H9 (cell line): ENCODE measurements around the gene PELI2. TPM values are rescaled to one million over a fixed set of nuclear protein-coding genes. Genes with fewer than 3 reads are reported as not detected.

ENCODE experiments used
- DNase-seq: peaks from one replicate; pipeline ENCODE4 v3.0.0-alpha.2; 2017
- H2AFZ ChIP-seq: one replicate; pipeline ENCODE4 v1.6.1; 2013; ENCODE audit warnings: mild to moderate bottlenecking, low read length, control low read depth, moderate library complexity
- H2AK5ac ChIP-seq: 2 replicates; pipeline ENCODE4 v1.6.1; 2013; ENCODE audit warnings: low read length, control low read depth, mixed read lengths; ENCODE audit not compliant: insufficient read length
- H2BK120ac ChIP-seq: one replicate; pipeline ENCODE4 v1.6.1; 2013; ENCODE audit warnings: low read depth, mild to moderate bottlenecking, low read length, control low read depth, inconsistent platforms; ENCODE audit not compliant: poor library complexity, severe bottlenecking
- H2BK12ac ChIP-seq: 2 replicates; pipeline ENCODE4 v1.6.1; 2013; ENCODE audit warnings: low read length, control low read depth, mixed read lengths, low read depth; ENCODE audit not compliant: insufficient read length
- H2BK15ac ChIP-seq: 2 replicates; pipeline ENCODE4 v1.6.1; 2013; ENCODE audit warnings: low read depth, low read length, control low read depth
- H2BK20ac ChIP-seq: one replicate; pipeline ENCODE4 v1.6.1; 2013; ENCODE audit warnings: low read depth, mild to moderate bottlenecking, low read length, control low read depth, inconsistent platforms; ENCODE audit not compliant: poor library complexity, severe bottlenecking
- H2BK5ac ChIP-seq: 2 replicates; pipeline ENCODE4 v1.6.1; 2013; ENCODE audit warnings: low read length, control low read depth, mixed read lengths; ENCODE audit not compliant: insufficient read length
- H3K14ac ChIP-seq: 2 replicates; pipeline ENCODE4 v1.6.1; 2013; ENCODE audit warnings: low read length, control low read depth; ENCODE audit not compliant: insufficient read depth
- H3K18ac ChIP-seq: 2 replicates; pipeline ENCODE4 v1.6.1; 2013; ENCODE audit warnings: low read depth, mild to moderate bottlenecking, mixed read lengths, low read length, control low read depth; ENCODE audit not compliant: insufficient read length
- H3K23ac ChIP-seq: 2 replicates; pipeline ENCODE4 v1.6.1; 2013; ENCODE audit warnings: low read length, control low read depth, mixed read lengths, low read depth; ENCODE audit not compliant: insufficient read length
- H3K23me2 ChIP-seq: 2 replicates; pipeline ENCODE4 v1.6.1; 2013; ENCODE audit warnings: low read depth, mild to moderate bottlenecking, mixed read lengths, low read length, control low read depth; ENCODE audit not compliant: insufficient read length, poor library complexity, severe bottlenecking
- H3K27ac ChIP-seq: 2 replicates; pipeline ENCODE4 v1.5.1; 2013; ENCODE audit warnings: low read length, control low read depth, mixed read lengths, low read depth; ENCODE audit not compliant: insufficient read length
- H3K27me3 ChIP-seq: 2 replicates; pipeline ENCODE4 v1.6.1; 2013; ENCODE audit warnings: low read length, control low read depth, inconsistent platforms; ENCODE audit not compliant: insufficient read depth
- H3K4ac ChIP-seq: 2 replicates; pipeline ENCODE4 v1.6.1; 2013; ENCODE audit warnings: low read depth, mild to moderate bottlenecking, control low read depth, inconsistent platforms, low read length, moderate library complexity
- H3K4me1 ChIP-seq: 2 replicates; pipeline ENCODE4 v1.6.1; 2013; ENCODE audit warnings: low read length, control low read depth, inconsistent platforms; ENCODE audit not compliant: insufficient read depth
- H3K4me2 ChIP-seq: 2 replicates; pipeline ENCODE4 v1.6.1; 2013; ENCODE audit warnings: low read length, control low read depth, mixed read lengths; ENCODE audit not compliant: insufficient read length, insufficient read depth
- H3K56ac ChIP-seq: 2 replicates; pipeline ENCODE4 v1.6.1; 2013; ENCODE audit warnings: low read depth, mild to moderate bottlenecking, mixed read lengths, low read length, control low read depth; ENCODE audit not compliant: insufficient read length
- H3K79me1 ChIP-seq: 2 replicates; pipeline ENCODE4 v1.6.1; 2013; ENCODE audit warnings: low read depth, mild to moderate bottlenecking, moderate library complexity, low read length, control low read depth, inconsistent platforms; ENCODE audit not compliant: insufficient read depth, poor library complexity, severe bottlenecking
- H3K79me2 ChIP-seq: 2 replicates; pipeline ENCODE4 v1.6.1; 2013; ENCODE audit warnings: low read length, control low read depth, inconsistent platforms; ENCODE audit not compliant: insufficient read depth
- H3K9ac ChIP-seq: 2 replicates; pipeline ENCODE4 v1.6.1; 2013; ENCODE audit warnings: low read length, control low read depth, mixed read lengths; ENCODE audit not compliant: insufficient read length; ENCODE audit errors: extremely low read depth
- H3K9me3 ChIP-seq: one replicate; pipeline ENCODE4 v1.6.1; 2013; ENCODE audit warnings: low read depth, low read length, inconsistent platforms; ENCODE audit not compliant: control insufficient read depth
- H3T11ph ChIP-seq: one replicate; pipeline ENCODE4 v1.6.1; 2013; ENCODE audit warnings: mild to moderate bottlenecking, low read length, control low read depth, inconsistent platforms
- H4K20me1 ChIP-seq: one replicate; pipeline ENCODE4 v1.6.1; 2013; ENCODE audit not compliant: control insufficient read depth, insufficient read length, insufficient read depth
- H4K5ac ChIP-seq: 2 replicates; pipeline ENCODE4 v1.6.1; 2013; ENCODE audit warnings: low read depth, mild to moderate bottlenecking, mixed read lengths, low read length, control low read depth; ENCODE audit not compliant: insufficient read length
- H4K8ac ChIP-seq: replicated peaks from 2 replicates; pipeline ENCODE4 v1.6.1; 2013; ENCODE audit warnings: low read length, control low read depth, mixed read lengths, low read depth; ENCODE audit not compliant: insufficient read length
- H4K91ac ChIP-seq: 2 replicates; pipeline ENCODE4 v1.6.1; 2013; ENCODE audit warnings: low read depth, mild to moderate bottlenecking, moderate library complexity, mixed read lengths, low read length, control low read depth; ENCODE audit not compliant: insufficient read length
- H3K27ac Mint-ChIP-seq, 3 experiments: 2 replicates in 2 of 3; 3 replicates in 1 of 3; pipeline ENCODE4 v1.8.0; 2020 to 2021; ENCODE audit warnings: mixed read lengths in 3 of 3, mild to moderate bottlenecking in 1 of 3, moderate library complexity in 1 of 3
- H3K27me3 Mint-ChIP-seq: 2 replicates; pipeline ENCODE4 v1.8.0; 2021; ENCODE audit warnings: low read depth, mild to moderate bottlenecking, moderate library complexity, mixed read lengths
- H3K36me3 Mint-ChIP-seq, 3 experiments: 2 replicates in 2 of 3; 3 replicates in 1 of 3; pipeline ENCODE4 v1.8.0; 2020 to 2021; ENCODE audit warnings: low read depth in 3 of 3, mixed read lengths in 3 of 3; ENCODE audit not compliant: insufficient read depth in 1 of 3
- H3K4me1 Mint-ChIP-seq, 2 experiments: 2 replicates each; pipeline ENCODE4 v1.8.0; 2020; ENCODE audit warnings: mixed read lengths in 2 of 2
- H3K4me3 Mint-ChIP-seq, 2 experiments: 2 replicates in 1 of 2; 3 replicates in 1 of 2; pipeline ENCODE4 v1.8.0; 2020 to 2021; ENCODE audit warnings: mild to moderate bottlenecking in 2 of 2, mixed read lengths in 2 of 2, moderate library complexity in 1 of 2
- H3K9me3 Mint-ChIP-seq, 2 experiments: 2 replicates in 1 of 2; 3 replicates in 1 of 2; pipeline ENCODE4 v1.8.0; 2020; ENCODE audit warnings: mild to moderate bottlenecking in 2 of 2, mixed read lengths in 2 of 2, moderate library complexity in 1 of 2
- CTCF ChIP-seq: fragments of 200-600 bp; sonication (generic); conservative IDR thresholded peaks from 3 replicates; pipeline ENCODE4 v1.8.0; 2021; ENCODE audit warnings: antibody characterized with exemption, mild to moderate bottlenecking
- WGBS: extraction: QIAGEN DNeasy Blood & Tissue Kit; methylation state at CpG from one replicate; pipeline ENCODE4 v1.1.7; 2013; ENCODE audit warnings: missing lambda C conversion rate, low lambda C conversion rate, mixed read lengths; ENCODE audit not compliant: insufficient read length; ENCODE audit errors: extremely low coverage; 5-methylcytosine and 5-hydroxymethylcytosine counted together
- total RNA-seq: library from RNA; stranded (reverse); gene quantifications from 2 replicates; pipeline ENCODE4 v1.2.1, GENCODE V29; 2021

The PELI2 gene
- total RNA-seq, 1 experiment from 2014 or later, result 18.0 TPM

- H3K79me1 ChIP-seq, result no peaks in the 10 kb centered on the region
- no peak overlapping the region for H4K8ac ChIP-seq
- H3K9me3 ChIP-seq, result no peaks in the 10 kb centered on the region
- H3K56ac ChIP-seq, result no peak overlapping the region
- H2BK12ac ChIP-seq, result no peak overlapping the region
- no peak overlapping the region for H2AFZ ChIP-seq
- H2BK5ac ChIP-seq, result no peak overlapping the region
- no peaks in the 10 kb centered on the region; a peak in 1 of 7 replicates for H3K36me3 Mint-ChIP-seq
- H3K9ac ChIP-seq, result no peak overlapping the region
- H3K27ac Mint-ChIP-seq, result no peak overlapping the region; a peak in 1 of 7 replicates
- no peak overlapping the region for H3K18ac ChIP-seq
- no peak overlapping the region for H3K23ac ChIP-seq
- H3K79me2 ChIP-seq, result no peaks in the 10 kb centered on the region
- H2BK20ac ChIP-seq, result no peak overlapping the region
- H3K4me3 Mint-ChIP-seq, result no peak overlapping the region
- no peak overlapping the region for H2AK5ac ChIP-seq
- H3K4me1 Mint-ChIP-seq, result 0 out of 4 replicates have a peak, but pooled peaks cover 4% of the 10 kb centered on the region in 2 experiments
- H4K5ac ChIP-seq, result no peak overlapping the region
- no peak for DNase-seq
- H4K91ac ChIP-seq, result no peak overlapping the region
- no peak overlapping the region for H3T11ph ChIP-seq
- H2BK15ac ChIP-seq, result no peak overlapping the region
- no peaks in the 10 kb centered on the region for H3K23me2 ChIP-seq
- H3K27me3 Mint-ChIP-seq, result no peaks in the 10 kb centered on the region
- H3K4me2 ChIP-seq, result no peak overlapping the region
- H3K9me3 Mint-ChIP-seq, result peaks cover 0 to 5% of the 10 kb centered on the region in 2 experiments; a peak in 2 of 5 replicates
- H4K20me1 ChIP-seq, result no peaks in the 10 kb centered on the region
- no peak overlapping the region for H3K4ac ChIP-seq
- H3K14ac ChIP-seq, result no peak overlapping the region; the same call in 1 of the 2 replicates
- no peak for TF ChIP-seq CTCF
- H3K4me1 ChIP-seq, result no peaks in the 10 kb centered on the region
- no peak overlapping the region for H3K27ac ChIP-seq
- no CpG with 5 or more reads among the region's 4 CpGs for WGBS
- no peak overlapping the region for H2BK120ac ChIP-seq
- H3K27me3 ChIP-seq, result no peaks in the 10 kb centered on the region
Measured at GRCh38 chr14:56235388-56235787, 117.2 kb downstream of the PELI2 start.
